Naive thymus-derived CD4-positive, alpha-beta T cell (primary cell): ENCODE results near the gene WNT11. TPM values are rescaled to one million over a fixed set of nuclear protein-coding genes. Genes with fewer than 3 reads are reported as not detected.

Source experiments
- ATAC-seq: fragments of 150-1000 bp; cut with Tn5 transposase; 2 replicates; pipeline ENCODE4 v1.10.0; 2021; ENCODE audit warnings: mild to moderate bottlenecking, moderate library complexity
- CTCF ChIA-PET: fragments of 350-600 bp; sonication (Branson Sonifier 250); formaldehyde crosslinking; loops from one replicate; lab custom pipeline; 2021; ENCODE audit warnings: antibody characterized with exemption; lab: Charles Lee
- POLR2A ChIA-PET: fragments of 350-600 bp; sonication (Branson Sonifier 250); formaldehyde crosslinking; loops from one replicate; lab custom pipeline; 2021; ENCODE audit warnings: antibody characterized with exemption, inconsistent platforms; lab: Charles Lee
- DNase-seq, 9 donors: peaks; one replicate each; pipeline versions ENCODE4 v3.0.0 to v3.0.0-alpha.2; 2020 to 2022; ENCODE audit warnings: mixed read lengths in 1 of 9
- H3K27ac ChIP-seq: one replicate; pipeline ENCODE4 v1.7.0; 2013; ENCODE audit warnings: mild to moderate bottlenecking, low read depth, low read length, moderate library complexity
- H3K27me3 ChIP-seq, 2 donors: one replicate each; pipeline ENCODE4 v1.7.0; 2013; ENCODE audit warnings: low read length in 2 of 2, mild to moderate bottlenecking in 2 of 2, moderate library complexity in 2 of 2; ENCODE audit not compliant: control insufficient read depth in 2 of 2, insufficient read depth in 2 of 2
- H3K36me3 ChIP-seq, 3 experiments: 1 replicate in 2 of 3; 2 replicates in 1 of 3; pipeline ENCODE4 v1.7.0; 2013; ENCODE audit warnings: low read length in 3 of 3, mild to moderate bottlenecking in 3 of 3, moderate library complexity in 1 of 3; ENCODE audit not compliant: insufficient read depth in 3 of 3, control insufficient read depth in 2 of 3
- H3K4me1 ChIP-seq, 2 donors: one replicate each; pipeline ENCODE4 v1.7.0; 2013; ENCODE audit warnings: low read length in 2 of 2, mild to moderate bottlenecking in 2 of 2, moderate library complexity in 1 of 2; ENCODE audit not compliant: control insufficient read depth in 2 of 2, insufficient read depth in 2 of 2
- H3K4me3 ChIP-seq: 2 replicates; pipeline ENCODE4 v1.7.0; 2013; ENCODE audit warnings: mild to moderate bottlenecking, low read length
- H3K9me3 ChIP-seq, 3 experiments: 1 replicate in 2 of 3; 2 replicates in 1 of 3; pipeline ENCODE4 v1.7.0; 2013; ENCODE audit warnings: low read length in 3 of 3; ENCODE audit not compliant: control insufficient read depth in 2 of 3
- H3K27ac Mint-ChIP-seq, 9 donors: one replicate each; pipeline ENCODE4 v1.8.0; 2020 to 2022; ENCODE audit warnings: mixed read lengths in 9 of 9, mild to moderate bottlenecking in 8 of 9, moderate library complexity in 5 of 9, inconsistent platforms in 2 of 9
- H3K27me3 Mint-ChIP-seq, 5 donors: one replicate each; pipeline ENCODE4 v1.8.0; 2021 to 2022; ENCODE audit warnings: mixed read lengths in 5 of 5, mild to moderate bottlenecking in 1 of 5
- H3K36me3 Mint-ChIP-seq, 5 donors: one replicate each; pipeline ENCODE4 v1.8.0; 2020 to 2022; ENCODE audit warnings: mixed read lengths in 5 of 5, mild to moderate bottlenecking in 3 of 5, inconsistent platforms in 1 of 5
- H3K4me1 Mint-ChIP-seq, 7 donors: one replicate each; pipeline ENCODE4 v1.8.0; 2020 to 2022; ENCODE audit warnings: mixed read lengths in 7 of 7, mild to moderate bottlenecking in 3 of 7, inconsistent platforms in 1 of 7
- H3K4me3 Mint-ChIP-seq, 10 donors: one replicate each; pipeline ENCODE4 v1.8.0; 2020 to 2022; ENCODE audit warnings: mild to moderate bottlenecking in 10 of 10, mixed read lengths in 10 of 10, moderate library complexity in 6 of 10, inconsistent platforms in 2 of 10
- H3K9me3 Mint-ChIP-seq, 11 donors: one replicate each; pipeline ENCODE4 v1.8.0; 2020 to 2022; ENCODE audit warnings: mixed read lengths in 11 of 11, mild to moderate bottlenecking in 4 of 11, inconsistent platforms in 1 of 11, moderate library complexity in 1 of 11
- intact Hi-C, 2 donors: fragments of 100-400 bp; cut with micrococcal nuclease; formaldehyde crosslinking; loops; one replicate each; pipeline ENCODE4 v1.15.1; 2023
- polyA plus RNA-seq, 2 donors: library from polyadenylated mRNA; unstranded; fragments of 300-500 nt; fragmentation: Illumina TruSeq; gene quantifications; one replicate each; pipeline ENCODE4 v1.2.3, GENCODE V29; 2021
- total RNA-seq, 6 experiments: library from RNA in 5 of 6; stranded (reverse) in 5 of 6; gene quantifications; 1 replicate in 5 of 6; 2 replicates in 1 of 6; pipeline ENCODE4 v1.2.3 and lab custom pipeline; 2021 to 2026

Gene WNT11
- total and polyA plus RNA-seq, 7 experiments from 2014 or later = 0.16 to 0.45 (median 0.27) TPM; not detected in 4

GRCh38 chr11:76239483-76240160 is 33.3 kb upstream of the WNT11 start:
- no peak overlapping the region for H3K27ac Mint-ChIP-seq
- H3K36me3 Mint-ChIP-seq = peaks cover 0 to 8% (median 0%) of the 10 kb centered on the region in 5 donors
- H3K27me3 Mint-ChIP-seq = peaks cover 0 to 30% (median 0%) of the 10 kb centered on the region in 5 donors
- DNase-seq (no peak), ATAC-seq (no peak)
- peaks cover 0 to 26% (median 20%) of the 10 kb centered on the region in 7 donors for H3K4me1 Mint-ChIP-seq
- Histone ChIP-seq H3K27ac (no peak overlapping the region), H3K4me3 (no peak overlapping the region), H3K4me1 (peaks cover 2 to 3% of the 10 kb centered on the region in 2 donors), H3K27me3 (no peaks in the 10 kb centered on the region), H3K9me3 (no peaks in the 10 kb centered on the region), H3K36me3 (peaks cover 0 to 3% (median 0%) of the 10 kb centered on the region in 3 experiments)
- peaks cover 0 to 15% (median 0%) of the 10 kb centered on the region in 11 donors for H3K9me3 Mint-ChIP-seq
- ChIA-PET CTCF (no interaction called here), POLR2A (interaction anchor here (1.0 kb wide), 1 partner anchor 9 kb away, joined by 4 read pairs; no protein-coding TSS in a partner anchor)
- intact Hi-C loops = loop anchor here in 1 of 2 donors (10.0 kb wide), 2 partner anchors 625 to 805 kb away; partner anchors contain the start of gene ACER3
- H3K4me3 Mint-ChIP-seq = no peak overlapping the region

- Mint-ChIP-seq H3K36me3 (peaks cover 0 to 8% (median 0%) of the 10 kb centered on the region in 5 donors), H3K27ac (no peak overlapping the region), H3K4me3 (no peak overlapping the region), H3K27me3 (peaks cover 0 to 30% (median 0%) of the 10 kb centered on the region in 5 donors), H3K9me3 (peaks cover 0 to 16% (median 0%) of the 10 kb centered on the region in 11 donors), H3K4me1 (peaks cover 0 to 34% (median 28%) of the 10 kb centered on the region in 7 donors)
- POLR2A ChIA-PET = no interaction called here
- intact Hi-C loops = loop anchor here in 1 of 2 donors (10.0 kb wide), 2 partner anchors 626 to 806 kb away; partner anchors contain the start of gene ACER3
- no peaks in the 10 kb centered on the region for H3K27me3 ChIP-seq
- DNase-seq = no peak
- H3K9me3 ChIP-seq = no peaks in the 10 kb centered on the region
- H3K36me3 ChIP-seq = peaks cover 0 to 3% (median 0%) of the 10 kb centered on the region in 3 experiments
- no peak for ATAC-seq
- CTCF ChIA-PET = interaction anchor here (1.3 kb wide), 1 partner anchor 7 kb away, joined by 5 read pairs; no protein-coding TSS in a partner anchor
- peaks cover 10 to 12% of the 10 kb centered on the region in 2 donors for H3K4me1 ChIP-seq
- no peak overlapping the region for H3K4me3 ChIP-seq
- H3K27ac ChIP-seq = no peak overlapping the region
Observed at GRCh38 chr11:76238551-76238950, 32.2 kb upstream of the WNT11 start.

- peaks cover 0 to 40% (median 34%) of the 10 kb centered on the region in 7 donors for H3K4me1 Mint-ChIP-seq
- peaks cover 0 to 16% (median 0%) of the 10 kb centered on the region in 11 donors for H3K9me3 Mint-ChIP-seq
- Histone ChIP-seq H3K4me1 (peaks cover 10 to 17% of the 10 kb centered on the region in 2 donors), H3K27ac (no peak overlapping the region), H3K4me3 (no peak overlapping the region), H3K9me3 (no peaks in the 10 kb centered on the region), H3K27me3 (no peaks in the 10 kb centered on the region), H3K36me3 (peaks cover 0 to 3% (median 0%) of the 10 kb centered on the region in 3 experiments)
- intact Hi-C loops = loop anchor here in 1 of 2 donors (2.0 to 10.0 kb wide), 3 partner anchors 55 to 807 kb away; partner anchors contain the start of gene ACER3
- no peak for DNase-seq
- peak overlapping the region in 3 of 9 donors; percentile 3 to 25 (median 20) for H3K27ac Mint-ChIP-seq
- peak overlapping the region in 5 of 10 donors; percentile 3 to 69 (median 22) for H3K4me3 Mint-ChIP-seq
- ATAC-seq = no peak
- peaks cover 0 to 30% (median 0%) of the 10 kb centered on the region in 5 donors for H3K27me3 Mint-ChIP-seq
- H3K36me3 Mint-ChIP-seq = peaks cover 0 to 8% (median 0%) of the 10 kb centered on the region in 5 donors
- POLR2A ChIA-PET = no interaction called here
- CTCF ChIA-PET = interaction anchor here (1.0 to 1.3 kb wide), 2 partner anchors 8 to 30 kb away, joined by 5 to 6 read pairs; no protein-coding TSS in a partner anchor
Observed at GRCh38 chr11:76237914-76238313, 31.6 kb upstream of the WNT11 start.

GRCh38 chr11:76237000-76237649 is 30.8 kb upstream of the WNT11 start:
- H3K4me1 ChIP-seq = peaks cover 16 to 25% of the 10 kb centered on the region in 2 donors
- DNase-seq (no peak), ATAC-seq (no peak)
- H3K36me3 Mint-ChIP-seq = peaks cover 0 to 8% (median 0%) of the 10 kb centered on the region in 5 donors
- H3K9me3 ChIP-seq = no peaks in the 10 kb centered on the region
- ChIA-PET POLR2A (no interaction called here), CTCF (interaction anchor here (0.6 to 1.3 kb wide), 3 partner anchors 9 to 29 kb away, joined by 3 to 6 read pairs (median 5); no protein-coding TSS in a partner anchor)
- peaks cover 0 to 30% (median 0%) of the 10 kb centered on the region in 5 donors for H3K27me3 Mint-ChIP-seq
- H3K36me3 ChIP-seq = peaks cover 0 to 3% (median 0%) of the 10 kb centered on the region in 3 experiments
- H3K4me1 Mint-ChIP-seq = peaks cover 5 to 48% (median 42%) of the 10 kb centered on the region in 7 donors
- peak overlapping the region; percentile 52 to 94 (median 91) for H3K4me3 Mint-ChIP-seq
- H3K4me3 ChIP-seq = no peak overlapping the region
- H3K27ac ChIP-seq = no peak overlapping the region
- H3K9me3 Mint-ChIP-seq = peaks cover 0 to 16% (median 0%) of the 10 kb centered on the region in 11 donors
- peak overlapping the region in 6 of 9 donors; percentile 92 to 99 (median 96) for H3K27ac Mint-ChIP-seq
- H3K27me3 ChIP-seq = no peaks in the 10 kb centered on the region
- intact Hi-C loops = loop anchor here in 1 of 2 donors (2.0 to 10.0 kb wide), 3 partner anchors 56 to 808 kb away; partner anchors contain the start of gene ACER3

- no peaks in the 10 kb centered on the region for H3K27me3 ChIP-seq
- DNase-seq (peak in 1 of 9 donors; percentile 34), ATAC-seq (no peak)
- H3K4me1 Mint-ChIP-seq = peaks cover 13 to 56% (median 50%) of the 10 kb centered on the region in 7 donors
- H3K36me3 Mint-ChIP-seq = peaks cover 0 to 8% (median 0%) of the 10 kb centered on the region in 5 donors
- H3K4me1 ChIP-seq = peaks cover 24 to 33% of the 10 kb centered on the region in 2 donors
- no peaks in the 10 kb centered on the region for H3K9me3 ChIP-seq
- peak overlapping the region; percentile 89 to 99 (median 96) for H3K27ac Mint-ChIP-seq
- ChIA-PET POLR2A (interaction anchor here (0.6 to 2.5 kb wide), 3 partner anchors 28 to 121 kb away, joined by 3 to 9 read pairs (median 3); no protein-coding TSS in a partner anchor), CTCF (interaction anchor here (0.6 kb wide), 2 partner anchors 12 to 29 kb away, joined by 3 read pairs; no protein-coding TSS in a partner anchor)
- peak overlapping the region; percentile 82 to 94 (median 91) for H3K4me3 Mint-ChIP-seq
- H3K27ac ChIP-seq = peak overlapping the region; percentile 25
- H3K4me3 ChIP-seq = peak overlapping the region; percentile 98
- intact Hi-C loops = loop anchor here in 1 of 2 donors (2.0 to 10.0 kb wide), 3 partner anchors 56 to 808 kb away; partner anchors contain the start of gene ACER3
- peaks cover 0 to 3% (median 0%) of the 10 kb centered on the region in 3 experiments for H3K36me3 ChIP-seq
- peaks cover 0 to 16% (median 0%) of the 10 kb centered on the region in 11 donors for H3K9me3 Mint-ChIP-seq
- H3K27me3 Mint-ChIP-seq = peaks cover 0 to 30% (median 0%) of the 10 kb centered on the region in 5 donors
Observed at GRCh38 chr11:76236092-76236999, 30.0 kb upstream of the WNT11 start.
